ENCODE measurements around the gene HIPK4. TPM values are rescaled to one million over a fixed set of nuclear protein-coding genes. Genes with fewer than 3 reads are reported as not detected.
A peak's percentile ranks its signal among the peaks of the same experiment; 100 is the strongest.
"Not testable (repeated sequence)": the region's sequence is repeated elsewhere in the genome, so short reads cannot be mapped to it uniquely, and the experiment has no call there.

Gene HIPK4
- 1 to 10 TPM in 1 of 2 donors, under 1 TPM in 1; 0.14 to 2.6 TPM for total RNA-seq

- intact Hi-C loops (cut with DNase I) = no loop called here
- no peak for DNase-seq (ENCODE audit: low spot score)
- no peaks in the 10 kb centered on the region for H3K36me3 ChIP-seq
- no peak for TF ChIP-seq POLR2A (IDR thresholded peaks at IDR 0.05)
- TF ChIP-seq POLR2AphosphoS5 (IDR thresholded peaks at IDR 0.05) = no peak
- TF ChIP-seq CTCF (IDR thresholded peaks at IDR 0.05) = no peak
- H3K27ac ChIP-seq = no peak within 1 kb of the TSS
- WGBS = 84% methylated on average over 10 of the region's 10 CpGs
- H3K4me1 ChIP-seq (replicated peaks) = no peaks in the 10 kb centered on the region
- H3K27me3 ChIP-seq (replicated peaks; ENCODE audit: insufficient read depth) = no peaks in the 10 kb centered on the region
- no peaks in the 10 kb centered on the region for H3K9me3 ChIP-seq
- no peak within 1 kb of the TSS for H3K4me3 ChIP-seq
These were observed at the start of gene HIPK4 for GRCh38 chr19:40390084-40390742. TSS of gene HIPK4 (minus strand) at chr19:40390181. CDS start at chr19:40389902, 279 bp downstream.

GRCh38 chr19:40438284-40438683 lies 48.3 kb upstream of the HIPK4 start:
- DNase-seq (ENCODE audit: low spot score) = no peak
- Histone ChIP-seq H3K4me1 (replicated peaks) (peaks cover 16% of the 10 kb centered on the region), H3K27ac (no peak overlapping the region), H3K27me3 (replicated peaks; ENCODE audit: insufficient read depth) (no peaks in the 10 kb centered on the region), H3K36me3 (peaks cover 0 to 9% of the 10 kb centered on the region in 2 donors), H3K4me3 (no peak overlapping the region), H3K9me3 (no peaks in the 10 kb centered on the region)
- no peak for TF ChIP-seq POLR2A (IDR thresholded peaks at IDR 0.05)
- no peak for TF ChIP-seq POLR2AphosphoS5 (IDR thresholded peaks at IDR 0.05)
- no peak for TF ChIP-seq CTCF (IDR thresholded peaks at IDR 0.05)
- intact Hi-C loops (cut with DNase I) = no loop called here
- 100% methylated on average over 3 of the region's 3 CpGs for WGBS

- TF ChIP-seq POLR2A (IDR thresholded peaks at IDR 0.05) (peak; percentile 51), POLR2AphosphoS5 (IDR thresholded peaks at IDR 0.05) (peak; percentile 68), CTCF (IDR thresholded peaks at IDR 0.05) (peak in 2 of 4 experiments; percentile 17 to 22)
- WGBS = under 1% methylated on average over 26 of the region's 50 CpGs
- intact Hi-C loops (cut with DNase I) = no loop called here
- H3K4me1 ChIP-seq (replicated peaks) = no peaks in the 10 kb centered on the region
- H3K9me3 ChIP-seq = no peaks in the 10 kb centered on the region
- peak overlapping the region; percentile 93 to 98 for H3K27ac ChIP-seq
- H3K36me3 ChIP-seq = no peaks in the 10 kb centered on the region
- no peaks in the 10 kb centered on the region for H3K27me3 ChIP-seq (replicated peaks; ENCODE audit: insufficient read depth)
- H3K4me3 ChIP-seq = peak overlapping the region; percentile 32 to 36
- DNase-seq (ENCODE audit: low spot score) = peak; percentile 89
These were observed 43.6 kb upstream of the HIPK4 start for GRCh38 chr19:40433391-40434216.

- Histone ChIP-seq H3K4me3 (peak overlapping the region; percentile 32 to 36), H3K27ac (peak overlapping the region; percentile 93 to 98)
- DNase-seq (ENCODE audit: low spot score); H3K36me3 ChIP-seq; H3K9me3 ChIP-seq; H3K4me1 ChIP-seq (replicated peaks); H3K27me3 ChIP-seq (replicated peaks; ENCODE audit: insufficient read depth); intact Hi-C loops (cut with DNase I): not testable (repeated sequence)
- 34% methylated on average over 7 of the region's 7 CpGs for WGBS
These were observed 42.8 kb upstream of the HIPK4 start for GRCh38 chr19:40432760-40433159.

GRCh38 chr19:40431698-40432097 lies 41.7 kb upstream of the HIPK4 start:
- Histone ChIP-seq H3K4me3 (no peak overlapping the region), H3K9me3 (no peaks in the 10 kb centered on the region), H3K36me3 (no peaks in the 10 kb centered on the region), H3K27ac (peak overlapping the region; percentile 93 to 98), H3K4me1 (replicated peaks) (no peaks in the 10 kb centered on the region), H3K27me3 (replicated peaks; ENCODE audit: insufficient read depth) (no peaks in the 10 kb centered on the region)
- TF ChIP-seq CTCF (IDR thresholded peaks at IDR 0.05) (no peak), POLR2AphosphoS5 (IDR thresholded peaks at IDR 0.05) (no peak), POLR2A (IDR thresholded peaks at IDR 0.05) (no peak)
- no peak for DNase-seq (ENCODE audit: low spot score)
- WGBS = 91% methylated on average over 3 of the region's 3 CpGs
- intact Hi-C loops (cut with DNase I) = no loop called here

- H3K27me3 ChIP-seq (replicated peaks; ENCODE audit: insufficient read depth); intact Hi-C loops (cut with DNase I); H3K4me1 ChIP-seq (replicated peaks); DNase-seq (ENCODE audit: low spot score); H3K4me3 ChIP-seq; H3K27ac ChIP-seq; H3K36me3 ChIP-seq; H3K9me3 ChIP-seq: not testable (repeated sequence)
- whole genome bisulfite sequencing = 94% methylated on average over 10 of the region's 10 CpGs
These were observed 40.3 kb upstream of the HIPK4 start for GRCh38 chr19:40430242-40430641.

- H3K4me3 ChIP-seq; H3K4me1 ChIP-seq (replicated peaks); H3K9me3 ChIP-seq; DNase-seq (ENCODE audit: low spot score); H3K27ac ChIP-seq; H3K36me3 ChIP-seq; H3K27me3 ChIP-seq (replicated peaks; ENCODE audit: insufficient read depth): not testable (repeated sequence)
- intact Hi-C loops (cut with DNase I) = loop anchor here (5.0 kb wide), 1 partner anchor 81 kb away; the partner anchor contains the start of genes C19orf47 and PLD3
- 93% methylated on average over 7 of the region's 7 CpGs for WGBS
These were observed 38.2 kb upstream of the HIPK4 start for GRCh38 chr19:40428197-40428596.
